ENCODE data around the gene TRMT2A. TPM values are rescaled to one million over a fixed set of nuclear protein-coding genes. Genes with fewer than 3 reads are reported as not detected.

The TRMT2A gene
- total and polyA plus RNA-seq, 2 of the 8 experiments (the other 6 are each of a cell fraction or from before 2014, with no cell fraction given), result 44.9 to 50.3 TPM

DNA sequence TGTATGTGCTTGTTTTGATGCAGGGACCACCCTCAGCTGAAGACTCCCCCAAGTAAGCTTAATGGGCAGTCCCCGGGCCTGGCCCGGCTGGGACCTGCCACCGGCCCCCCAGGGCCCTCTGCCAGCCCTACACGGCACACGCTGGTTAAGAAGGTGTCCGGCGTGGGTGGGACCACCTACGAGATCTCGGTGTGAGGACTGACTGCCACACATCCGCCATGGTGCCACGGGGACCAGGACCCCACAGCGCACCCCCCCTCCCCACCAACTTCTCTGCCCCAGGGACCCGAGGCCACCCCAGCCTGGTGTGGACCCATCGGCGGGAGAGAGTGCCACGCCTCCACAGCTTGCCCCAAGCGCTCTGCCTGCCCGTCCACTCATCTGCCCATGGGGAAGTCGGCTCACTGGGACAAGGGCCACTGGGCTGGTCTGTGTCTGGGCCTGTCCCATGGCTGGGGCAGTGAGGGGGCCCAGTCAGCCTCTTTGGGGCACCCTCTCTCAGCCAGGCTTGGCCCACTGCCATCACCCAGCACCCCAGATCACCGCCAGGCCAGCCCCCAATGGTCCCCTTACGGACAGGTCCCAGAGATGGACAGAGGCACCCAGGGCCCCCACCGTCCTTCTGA lies 28.3 kb upstream of the TRMT2A start:
- Histone ChIP-seq H3K23ac (ENCODE audit: insufficient read length) (no peak overlapping the region), H3K14ac (ENCODE audit: insufficient read length) (no peak overlapping the region), H3K4me3 (ENCODE audit: extremely low read depth in 1 of 4, insufficient read depth in 2 of 4, low read depth in 3 of 4, low read length in 4 of 4) (no peak overlapping the region), H2BK12ac (ENCODE audit: low read depth, low read length) (no peak overlapping the region), H3K4me1 (replicated peaks in 1 of 4; ENCODE audit: control insufficient read depth in 3 of 4, insufficient read depth in 4 of 4, low read length in 3 of 4) (no peaks in the 10 kb centered on the region), H4K20me1 (replicated peaks in 1 of 2; ENCODE audit: control insufficient read depth in 1 of 2, insufficient read depth in 2 of 2, low read length in 2 of 2) (peaks cover 0 to 2% of the 10 kb centered on the region in 2 experiments), H3K79me1 (ENCODE audit: low read depth, low read length) (no peaks in the 10 kb centered on the region), H2BK5ac (ENCODE audit: low read depth, low read length) (no peak overlapping the region), H4K91ac (replicated peaks; ENCODE audit: insufficient read length, low read length) (no peak overlapping the region), H2AFZ (ENCODE audit: low read length) (no peak overlapping the region), H2BK15ac (ENCODE audit: low read length) (no peak overlapping the region), H3K9ac (replicated peaks in 1 of 4; ENCODE audit: extremely low read depth in 1 of 4, low read depth in 3 of 4, low read length in 3 of 4) (no peak overlapping the region), H3K18ac (ENCODE audit: extremely low read depth, low read length) (no peak overlapping the region), H2BK20ac (ENCODE audit: low read length) (no peak overlapping the region), H3K27me3 (replicated peaks in 1 of 4; ENCODE audit: control insufficient read depth in 3 of 4, extremely low read depth in 1 of 4, insufficient read depth in 3 of 4, low read length in 3 of 4) (no peaks in the 10 kb centered on the region), H3K4ac (replicated peaks; ENCODE audit: insufficient read length, low read depth, low read length) (no peak overlapping the region), H4K8ac (ENCODE audit: extremely low read depth, insufficient read depth, low read length) (no peak overlapping the region; the same call in 1 of the 2 replicates), H4K5ac (ENCODE audit: insufficient read length, low read depth, low read length) (no peak overlapping the region), H3K79me2 (ENCODE audit: control insufficient read depth in 1 of 2, insufficient read depth in 2 of 2, low read length in 2 of 2) (no peaks in the 10 kb centered on the region), H3K56ac (replicated peaks; ENCODE audit: insufficient read length, low read depth, low read length) (no peak overlapping the region), H3K36me3 (ENCODE audit: control insufficient read depth in 2 of 4, insufficient read depth in 4 of 4, low read length in 3 of 4) (peaks cover 0 to 6% (median 0%) of the 10 kb centered on the region in 4 experiments; a peak in 1 of 8 replicates), H2AK5ac (ENCODE audit: low read depth, low read length) (no peak overlapping the region), H3K4me2 (ENCODE audit: insufficient read depth in 1 of 2, low read depth in 2 of 2, low read length in 2 of 2) (no peak overlapping the region), H2BK120ac (replicated peaks; ENCODE audit: low read depth, low read length) (no peak overlapping the region), H3K27ac (ENCODE audit: low read depth, low read length) (no peak overlapping the region), H3K23me2 (ENCODE audit: low read depth, low read length) (no peaks in the 10 kb centered on the region), H3K9me3 (ENCODE audit: insufficient read depth in 2 of 2, low read depth in 1 of 2, low read length in 1 of 2) (no peaks in the 10 kb centered on the region)
- ChIA-PET POLR2A (ENCODE audit: partially characterized antibody) (interaction anchor here (1.9 to 2.8 kb wide), 3 partner anchors 15 to 26 kb away, joined by 10 to 14 read pairs (median 11); partner anchors contain the start of gene TRMT2A), CTCF (ENCODE audit: partially characterized antibody) (interaction anchor here (0.7 kb wide), 1 partner anchor 9 kb away, joined by 3 read pairs; no protein-coding TSS in a partner anchor)
- DNase-seq (ENCODE audit: low read depth in 1 of 2, low spot score in 2 of 2) (no peak), FAIRE-seq (no peak)
- 92% methylated on average over 17 of the region's 22 CpGs; no CpG with 5 or more reads in 1 of the 2 experiments for WGBS, 2 experiments (ENCODE audit: extremely low coverage in 1 of 2, insufficient coverage in 1 of 2, insufficient read length in 1 of 2, insufficient replicate concordance in 2 of 2, low coverage in 1 of 2, low lambda C conversion rate in 2 of 2, missing lambda C conversion rate in 1 of 2)
- TF ChIP-seq, protein P1, sequence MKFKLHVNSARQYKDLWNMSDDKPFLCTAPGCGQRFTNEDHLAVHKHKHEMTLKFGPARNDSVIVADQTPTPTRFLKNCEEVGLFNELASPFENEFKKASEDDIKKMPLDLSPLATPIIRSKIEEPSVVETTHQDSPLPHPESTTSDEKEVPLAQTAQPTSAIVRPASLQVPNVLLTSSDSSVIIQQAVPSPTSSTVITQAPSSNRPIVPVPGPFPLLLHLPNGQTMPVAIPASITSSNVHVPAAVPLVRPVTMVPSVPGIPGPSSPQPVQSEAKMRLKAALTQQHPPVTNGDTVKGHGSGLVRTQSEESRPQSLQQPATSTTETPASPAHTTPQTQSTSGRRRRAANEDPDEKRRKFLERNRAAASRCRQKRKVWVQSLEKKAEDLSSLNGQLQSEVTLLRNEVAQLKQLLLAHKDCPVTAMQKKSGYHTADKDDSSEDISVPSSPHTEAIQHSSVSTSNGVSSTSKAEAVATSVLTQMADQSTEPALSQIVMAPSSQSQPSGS (IDR thresholded peaks at IDR 0.05; ENCODE audit: low read length), result no peak
- TF ChIP-seq ASH2L (IDR thresholded peaks at IDR 0.05; ENCODE audit: low read length) (no peak), EP300 (IDR thresholded peaks at IDR 0.05; ENCODE audit: borderline replicate concordance in 1 of 2, low read depth in 2 of 2, low read length in 2 of 2) (no peak), TBP (IDR thresholded peaks at IDR 0.05; ENCODE audit: low read depth, low read length) (no peak), GABPA (IDR thresholded peaks at IDR 0.05; ENCODE audit: borderline replicate concordance, insufficient read depth, low read length) (no peak), NRF1 (IDR thresholded peaks at IDR 0.05; ENCODE audit: low read depth, low read length) (no peak), BCL11A (IDR thresholded peaks at IDR 0.05; ENCODE audit: low read depth in 2 of 2, low read length in 2 of 2) (no peak), KDM5A (IDR thresholded peaks at IDR 0.05; ENCODE audit: low read length) (no peak), RBBP5 (IDR thresholded peaks at IDR 0.05; ENCODE audit: borderline replicate concordance, low read depth, low read length) (no peak)
